Measurements from ENCODE around the gene VANGL2.

DNA sequence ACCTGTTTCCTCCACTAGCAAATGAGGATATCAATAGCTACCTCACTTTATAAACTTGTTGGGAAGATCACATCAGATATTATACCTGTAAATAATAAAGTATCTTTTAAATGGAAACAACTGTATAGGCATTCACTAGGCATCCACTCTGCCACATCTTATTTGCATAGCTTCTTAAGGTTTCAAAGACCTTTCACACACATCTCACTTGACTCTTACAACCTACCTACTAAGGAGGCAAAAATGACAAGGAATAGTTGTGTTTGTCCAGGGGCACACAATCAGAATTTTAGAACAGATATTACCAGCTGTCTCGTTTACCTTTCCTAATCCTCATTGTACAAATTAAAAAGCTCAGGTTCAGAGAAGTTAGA lies 51.5 kb downstream of the VANGL2 start:
- TF ChIP-seq, protein P1, sequence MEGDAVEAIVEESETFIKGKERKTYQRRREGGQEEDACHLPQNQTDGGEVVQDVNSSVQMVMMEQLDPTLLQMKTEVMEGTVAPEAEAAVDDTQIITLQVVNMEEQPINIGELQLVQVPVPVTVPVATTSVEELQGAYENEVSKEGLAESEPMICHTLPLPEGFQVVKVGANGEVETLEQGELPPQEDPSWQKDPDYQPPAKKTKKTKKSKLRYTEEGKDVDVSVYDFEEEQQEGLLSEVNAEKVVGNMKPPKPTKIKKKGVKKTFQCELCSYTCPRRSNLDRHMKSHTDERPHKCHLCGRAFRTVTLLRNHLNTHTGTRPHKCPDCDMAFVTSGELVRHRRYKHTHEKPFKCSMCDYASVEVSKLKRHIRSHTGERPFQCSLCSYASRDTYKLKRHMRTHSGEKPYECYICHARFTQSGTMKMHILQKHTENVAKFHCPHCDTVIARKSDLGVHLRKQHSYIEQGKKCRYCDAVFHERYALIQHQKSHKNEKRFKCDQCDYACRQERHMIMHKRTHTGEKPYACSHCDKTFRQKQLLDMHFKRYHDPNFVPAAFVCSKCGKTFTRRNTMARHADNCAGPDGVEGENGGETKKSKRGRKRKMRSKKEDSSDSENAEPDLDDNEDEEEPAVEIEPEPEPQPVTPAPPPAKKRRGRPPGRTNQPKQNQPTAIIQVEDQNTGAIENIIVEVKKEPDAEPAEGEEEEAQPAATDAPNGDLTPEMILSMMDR (conservative IDR thresholded peaks at IDR 0.05) = no peak
- TF ChIP-seq ZFX (IDR thresholded peaks at IDR 0.05) = no peak

Measured in C4-2B (cell line).